Epithelial cell of esophagus (primary cell): Measurements from ENCODE around the gene CHAC1.

Experiments used
- DNase-seq: peaks from one replicate; pipeline ENCODE4 v3.0.0; 2010; ENCODE audit warnings: low read depth
- H3K4me3 ChIP-seq: 2 replicates; pipeline ENCODE4 v1.5.1; 2011; ENCODE audit warnings: mild to moderate bottlenecking, low read length, control low read depth
- CTCF ChIP-seq: IDR thresholded peaks from 2 replicates; pipeline ENCODE4 v1.5.1; 2011; ENCODE audit warnings: low read depth, mild to moderate bottlenecking, low read length, control low read depth, inconsistent platforms; ENCODE audit not compliant: insufficient read depth; ENCODE audit errors: missing control alignments

CHAC1 gene

GRCh38 chr15:40915116-40915661 is 38.1 kb upstream of the CHAC1 start:
- TF ChIP-seq CTCF = no peak
- no peak for DNase-seq
- H3K4me3 ChIP-seq = no peak overlapping the region

GRCh38 chr15:40915679-40916078 is 37.6 kb upstream of the CHAC1 start:
- no peak overlapping the region for H3K4me3 ChIP-seq
- no peak for DNase-seq
- TF ChIP-seq CTCF = no peak

- H3K4me3 ChIP-seq = no peak overlapping the region
- DNase-seq = no peak
- TF ChIP-seq CTCF = no peak
Observed at GRCh38 chr15:40917585-40917984, 35.7 kb upstream of the CHAC1 start.

GRCh38 chr15:40918146-40918798 is 35.0 kb upstream of the CHAC1 start:
- no peak for TF ChIP-seq CTCF
- no peak overlapping the region for H3K4me3 ChIP-seq
- DNase-seq = no peak

- DNase-seq = no peak
- TF ChIP-seq CTCF = no peak
- no peak overlapping the region for H3K4me3 ChIP-seq
Observed at GRCh38 chr15:40918799-40919392, 34.4 kb upstream of the CHAC1 start.

GRCh38 chr15:40921949-40922607 is 31.2 kb upstream of the CHAC1 start:
- no peak for TF ChIP-seq CTCF
- H3K4me3 ChIP-seq = no peak overlapping the region

More at GRCh38 chr15:40921949-40922607, 31.2 kb upstream of the CHAC1 start:
- peak; percentile 69 for DNase-seq
